Activated CD4-positive, CD25-positive, alpha-beta regulatory T cell treated with anti-CD3 and anti-CD28 coated beads, Interleukin-2, amount 50 U/mL, for 16 hours (primary cell): ENCODE measurements around the gene PXN.

Experiments used
- DNase-seq: peaks from one replicate; pipeline ENCODE4 v3.0.0-alpha.2; 2020; ENCODE audit warnings: low read depth, low spot score

The PXN gene

DNA sequence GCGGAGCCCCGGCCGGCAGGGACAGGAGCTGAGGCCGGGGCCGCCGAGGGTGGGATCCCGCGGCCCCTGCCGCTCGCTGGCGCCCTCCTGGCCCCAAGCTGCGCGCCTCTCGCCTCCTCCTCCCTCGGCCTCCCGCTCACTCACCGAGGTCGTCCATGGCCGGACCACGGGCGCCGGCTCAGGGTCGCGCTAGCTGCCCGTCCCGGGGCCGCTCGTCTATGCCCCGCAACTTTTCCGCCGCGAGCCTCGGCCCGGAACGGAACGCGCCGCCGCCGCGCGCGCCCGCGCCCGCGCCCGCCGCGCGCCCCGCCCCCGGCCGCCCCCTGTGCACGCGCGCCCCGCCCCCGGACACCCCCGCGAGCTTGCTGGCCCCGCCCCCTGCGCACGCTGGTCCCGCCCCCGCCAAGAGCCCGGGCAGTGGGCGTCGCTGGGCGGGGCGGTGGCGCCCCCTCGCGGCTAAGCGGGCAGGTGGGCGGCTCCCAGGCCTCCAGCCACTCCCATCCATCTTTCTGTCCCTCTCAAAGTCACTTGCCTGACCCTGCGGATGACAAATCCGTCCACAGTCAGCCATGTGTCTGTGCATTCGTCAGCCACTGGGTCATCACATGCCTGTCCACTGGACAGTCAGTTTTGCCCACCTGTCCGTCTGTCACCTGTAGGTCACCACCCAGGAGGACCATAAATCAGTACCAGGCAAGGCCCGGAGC is at the start of gene PXN:
Gene PXN, minus strand, starts transcription at position 258 of the 707 bp plus-strand sequence. Its CDS starts 101 bp downstream, at position 157.
- DNase-seq: peak; percentile 82

DNA sequence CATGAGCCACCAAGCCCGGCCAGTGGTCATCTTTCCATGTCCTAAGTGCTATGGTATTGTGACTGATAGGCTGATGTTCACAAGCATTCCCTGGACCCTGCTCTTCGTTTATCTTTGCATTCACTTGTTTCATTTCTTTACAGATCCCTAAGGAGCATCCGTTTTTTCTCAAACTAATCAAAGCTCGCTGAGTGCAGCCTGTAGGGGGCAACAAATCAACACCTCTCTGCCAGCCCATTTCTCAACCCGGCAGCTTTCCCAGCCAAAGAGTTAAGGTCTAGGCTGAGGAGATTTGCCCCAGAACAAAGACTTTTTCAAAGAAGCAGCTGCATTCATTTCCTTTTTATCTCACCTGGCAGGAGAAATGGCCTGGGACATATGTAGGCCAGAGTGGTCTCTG is 48.7 kb upstream of the PXN start:
- no peak for DNase-seq

DNA sequence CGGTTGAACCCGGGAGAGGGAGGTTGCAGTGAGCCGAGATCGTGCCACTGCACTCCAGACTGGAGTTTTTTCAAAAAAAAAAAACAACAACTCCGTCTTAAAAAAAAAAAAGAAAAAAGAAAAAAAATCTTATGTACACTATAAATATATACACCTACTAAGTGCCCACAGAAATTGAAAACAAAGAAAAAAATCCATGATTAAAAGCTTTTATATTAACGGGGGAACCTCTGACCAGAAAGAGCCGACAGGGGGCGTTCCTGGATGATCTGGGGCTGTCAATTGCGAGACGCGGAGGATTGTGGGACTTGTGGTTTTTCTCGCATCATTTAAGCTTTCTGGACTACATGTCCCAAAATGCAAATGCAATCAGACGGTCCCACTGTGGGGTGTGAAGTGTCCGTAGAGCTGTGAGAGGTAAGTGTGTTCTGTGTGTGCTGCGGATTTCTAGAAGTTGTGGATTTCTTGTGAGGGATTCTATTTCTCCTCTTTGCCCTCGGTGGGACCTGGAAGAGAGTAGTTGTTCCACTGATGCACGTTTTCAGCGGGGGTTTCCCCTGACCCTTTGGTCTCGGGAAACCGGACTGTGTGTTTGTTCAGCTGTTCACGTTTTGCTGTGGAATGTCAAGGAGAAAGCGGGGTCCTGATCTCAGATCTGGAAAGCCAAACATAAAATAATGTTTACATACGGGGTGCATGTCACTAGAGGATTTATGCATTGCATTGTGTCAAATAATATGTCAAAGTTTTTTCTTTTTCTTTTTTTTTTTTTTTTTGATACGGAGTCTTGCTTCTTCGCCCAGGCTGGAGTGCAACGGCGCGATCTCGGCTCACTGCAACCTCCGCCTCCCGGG is 36.7 kb upstream of the PXN start, which contains the start of gene SIRT4:
Gene SIRT4, plus strand, starts transcription at position 360 of the 854 bp plus-strand sequence. CDS start 1,241 bp downstream, outside the sequence.
- peak; percentile 84 for DNase-seq

DNA sequence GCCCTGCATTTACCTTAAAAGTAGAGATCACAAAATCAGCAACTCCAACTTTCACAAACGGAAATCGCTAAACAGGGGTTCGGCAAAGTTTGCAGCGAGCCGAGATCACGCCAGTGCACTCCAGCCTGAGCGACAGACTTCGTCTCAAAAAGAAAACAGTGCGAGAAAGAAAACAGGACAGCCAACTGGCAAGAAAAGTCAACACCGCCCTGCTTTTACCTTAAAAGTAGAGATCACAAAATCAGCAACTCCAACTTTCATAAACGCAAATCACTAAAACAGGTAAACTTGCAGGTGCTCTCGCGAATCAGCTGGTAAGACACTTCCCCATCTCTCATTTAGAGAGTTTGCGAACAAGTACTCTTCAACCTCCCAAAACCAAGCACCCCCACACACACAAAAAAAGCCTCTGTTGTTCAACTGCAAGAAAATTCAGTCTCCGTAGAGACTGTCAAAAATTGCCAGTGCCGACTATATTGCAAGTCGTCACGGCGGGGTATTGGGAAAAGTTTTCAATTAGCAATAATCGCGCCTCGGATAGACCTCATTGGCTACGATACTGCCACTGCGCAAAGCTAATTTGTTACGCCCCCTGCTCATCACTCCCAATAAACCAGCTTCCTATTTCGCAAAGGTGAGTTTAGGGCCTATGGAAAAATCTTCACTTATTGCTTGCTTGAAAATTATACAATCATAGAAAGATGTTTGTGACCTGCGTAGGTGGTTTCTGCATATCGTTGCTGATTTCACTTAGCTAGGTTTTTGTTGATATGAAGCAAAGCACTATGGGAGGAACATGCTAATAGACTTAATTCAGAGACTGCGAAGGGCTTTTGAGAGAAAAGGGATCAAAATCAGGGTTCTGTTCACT is 27.4 kb upstream of the PXN start, which contains the start of gene RNU4-1:
Gene RNU4-1, minus strand, starts transcription at position 577 of the 871 bp plus-strand sequence.
- DNase-seq: peak; percentile 66

DNA sequence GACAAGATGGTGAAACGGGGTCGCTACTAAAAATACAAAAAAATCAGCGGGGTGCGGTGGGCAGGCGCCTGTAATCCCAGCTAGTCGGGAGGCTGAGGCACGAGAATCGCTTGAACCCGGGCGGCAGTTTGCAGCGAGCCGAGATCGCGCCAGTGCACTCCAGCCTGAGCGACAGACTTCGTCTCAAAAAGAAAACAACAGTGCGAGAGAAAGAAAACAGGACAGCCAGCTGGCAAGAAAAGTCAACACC is 26.8 kb upstream of the PXN start:
- no peak for DNase-seq

DNA sequence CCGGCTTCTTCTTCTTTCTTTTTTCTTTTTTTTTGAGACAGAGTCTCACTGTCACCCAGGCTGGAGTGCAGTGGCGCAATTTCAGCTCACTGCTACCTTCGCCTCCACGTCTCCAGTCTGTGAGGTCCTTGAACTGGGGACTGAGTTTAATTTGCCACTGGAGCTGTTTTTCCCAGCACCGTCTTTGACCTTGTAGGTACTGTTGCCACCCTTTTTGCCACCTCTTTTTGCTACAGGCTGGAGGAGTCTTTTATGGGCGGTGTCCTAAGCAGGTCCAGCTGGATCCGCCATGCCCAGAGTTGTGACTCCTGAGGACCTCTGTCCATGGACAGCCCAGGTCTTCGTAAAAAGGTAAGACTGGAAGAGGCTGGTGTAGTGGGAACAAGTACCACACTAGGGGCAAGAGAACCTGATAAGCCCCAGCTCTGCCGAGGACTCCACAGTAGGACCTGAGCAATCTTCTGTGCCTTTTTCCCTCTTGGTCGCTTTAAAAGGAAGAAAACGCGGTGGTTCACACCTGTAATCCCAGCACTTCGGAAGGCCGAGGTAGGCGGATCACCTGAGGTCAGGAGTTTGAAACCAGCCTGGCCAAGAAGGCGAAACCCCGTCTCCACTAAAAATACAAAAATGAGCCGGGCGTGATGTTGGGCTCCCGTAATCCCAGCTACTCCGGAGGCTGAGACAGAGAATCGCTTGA is 25.2 kb upstream of the PXN start:
- DNase-seq: no peak

DNA sequence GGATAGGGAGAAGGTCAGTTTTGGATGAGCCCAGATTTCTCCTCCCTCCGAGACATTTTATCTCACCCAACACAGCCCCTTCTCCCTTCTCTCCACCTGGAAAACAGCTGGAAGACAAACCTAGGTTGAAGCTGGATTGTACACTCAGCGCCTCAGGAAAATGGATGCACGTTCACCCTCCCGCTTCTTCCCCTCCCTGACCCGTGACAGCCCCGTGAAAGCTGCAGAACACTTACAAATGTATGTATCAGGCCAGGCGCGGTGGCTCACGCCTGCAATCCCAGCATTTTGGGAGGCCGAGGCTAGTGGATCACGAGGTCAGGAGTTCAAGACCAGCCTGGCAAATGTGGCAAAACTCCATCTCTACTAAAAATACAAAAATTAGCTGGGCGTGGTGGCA is 22.0 kb upstream of the PXN start:
- no peak for DNase-seq

DNA sequence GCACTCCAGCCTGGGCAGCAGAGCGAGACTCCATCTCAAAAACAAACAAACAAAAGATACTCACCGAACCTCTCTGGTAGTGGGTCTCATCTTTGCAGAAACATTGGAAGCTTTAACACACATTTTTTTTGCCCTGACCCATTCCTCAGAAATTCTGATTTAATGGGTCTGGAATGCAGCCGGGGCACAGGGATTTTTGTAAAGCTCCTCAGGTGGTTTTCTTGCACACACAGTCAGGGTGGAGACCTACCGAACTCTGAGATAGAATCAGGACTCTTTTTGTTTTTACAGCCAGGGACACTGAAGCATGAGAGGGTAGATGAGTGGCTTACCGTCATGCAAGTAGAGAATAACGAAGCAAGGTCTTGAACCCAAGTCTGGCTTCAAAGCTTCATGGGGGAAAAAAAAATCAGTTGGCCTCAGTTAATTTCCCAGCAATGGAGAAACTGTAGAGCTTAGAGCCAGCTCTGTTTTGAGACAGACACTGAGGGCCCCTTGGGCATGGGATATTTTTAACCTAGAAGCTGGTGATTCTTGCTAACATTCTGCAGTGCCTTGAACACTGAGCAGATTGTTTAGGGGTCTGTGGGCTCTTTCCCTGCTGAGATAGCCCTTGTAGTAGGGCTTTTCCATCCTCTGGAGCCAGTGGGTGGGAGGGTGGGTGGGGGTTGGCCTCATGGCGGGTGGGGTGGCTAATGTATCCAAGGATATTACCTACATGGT is 21.4 kb upstream of the PXN start:
- no peak for DNase-seq

DNA sequence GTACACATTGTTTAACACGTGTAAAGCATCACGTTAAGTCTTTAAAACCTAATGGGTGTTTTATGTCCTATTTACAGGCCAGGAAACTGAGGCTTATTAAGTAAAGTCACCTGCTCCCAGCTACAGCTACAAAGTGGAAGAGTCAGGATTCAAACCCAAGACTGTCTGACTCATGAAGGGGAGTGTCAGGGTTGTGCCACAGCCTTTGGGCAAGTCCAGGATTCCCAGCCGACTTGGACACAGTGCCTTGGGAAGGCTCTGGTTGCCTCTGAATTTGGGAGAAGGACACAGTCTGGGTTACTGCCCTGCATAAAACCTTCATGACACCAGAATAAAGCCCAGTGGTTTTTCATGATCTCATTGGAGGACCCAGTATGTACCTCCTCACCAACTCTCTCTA is 18.9 kb upstream of the PXN start:
- DNase-seq: no peak

DNA sequence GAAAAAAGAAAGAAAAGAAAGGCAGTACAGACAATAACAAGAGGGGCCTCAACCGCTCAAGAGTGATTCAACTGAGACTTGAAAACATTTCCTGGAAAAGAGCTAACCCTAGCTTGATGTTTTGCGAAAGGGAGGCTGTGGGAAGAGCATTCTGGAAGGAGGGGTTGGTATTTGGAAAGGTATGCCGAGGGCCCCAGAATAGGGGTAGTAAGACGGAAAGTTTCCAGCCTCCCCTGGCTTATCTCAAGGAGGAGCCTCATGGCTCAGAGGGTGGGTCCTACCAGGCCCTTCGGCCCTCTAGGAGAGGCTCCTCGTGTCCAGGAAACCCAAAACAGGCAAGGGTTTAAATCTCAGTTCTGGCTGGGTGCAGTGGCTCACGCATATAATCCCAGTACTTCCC is 17.8 kb upstream of the PXN start:
- DNase-seq: no peak

DNA sequence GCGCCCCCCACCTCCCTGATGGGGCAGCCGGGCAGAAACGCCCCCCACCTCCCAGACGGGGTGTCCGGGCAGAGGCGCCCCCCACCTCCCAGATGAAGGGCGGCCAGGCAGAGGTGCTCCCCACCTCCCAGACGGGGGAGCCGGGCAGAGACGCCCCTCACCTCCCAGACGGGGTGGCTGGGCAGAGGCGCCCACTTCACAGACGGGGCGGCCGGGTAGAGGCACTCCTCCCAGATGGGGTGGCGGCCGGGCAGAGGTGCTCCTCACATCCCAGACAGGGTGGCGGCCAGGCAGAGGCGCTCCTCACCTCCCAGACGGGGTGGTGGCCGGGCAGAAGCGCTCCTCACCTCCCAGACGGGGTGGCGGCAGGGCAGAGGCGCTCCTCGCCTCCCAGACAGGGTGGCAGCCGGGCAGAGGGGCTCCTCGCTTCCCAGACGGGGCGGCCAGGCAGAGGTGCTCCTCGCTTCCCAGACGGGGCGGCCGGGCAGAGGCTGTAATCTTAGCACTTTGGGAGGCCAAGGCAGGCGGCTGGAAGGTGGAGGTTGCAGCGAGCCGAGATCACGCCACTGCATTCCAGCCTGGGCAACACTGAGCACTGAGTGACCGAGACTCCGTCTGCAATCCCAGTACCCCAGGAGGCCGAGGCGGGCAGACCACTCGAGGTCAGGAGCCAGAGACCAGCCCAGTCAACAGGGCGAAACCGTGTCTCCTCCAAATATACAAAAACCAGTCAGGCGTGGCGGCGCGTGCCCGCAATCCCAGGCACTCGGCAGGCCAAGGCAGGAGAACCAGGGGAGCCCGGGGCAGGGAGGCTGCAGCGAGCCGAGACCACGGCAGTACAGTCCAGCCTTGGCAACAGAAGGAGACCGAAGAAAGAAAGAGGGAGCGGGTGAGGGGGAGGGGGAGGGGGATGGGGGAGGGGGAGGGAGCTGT is 12.9 kb upstream of the PXN start:
- DNase-seq: no peak

DNA sequence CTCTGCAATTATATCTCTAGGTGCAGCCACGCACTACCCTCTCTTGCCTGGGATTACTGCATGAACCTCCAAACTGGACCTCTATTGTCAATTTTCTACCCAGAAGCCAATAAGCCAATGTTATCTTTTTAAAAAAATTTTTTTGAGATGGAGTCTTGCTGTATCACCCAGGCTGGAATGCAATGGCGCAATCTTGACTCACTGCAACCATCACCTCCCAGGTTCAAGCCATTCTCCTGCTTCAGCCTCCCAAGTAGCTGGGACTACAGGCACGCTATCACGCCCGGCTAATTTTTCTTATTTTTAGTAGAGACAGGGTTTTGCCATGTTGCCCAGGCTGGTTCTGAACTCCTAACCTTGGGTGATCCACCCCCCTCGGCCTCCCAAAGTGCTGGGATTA is 11.2 kb upstream of the PXN start:
- DNase-seq: no peak

DNA sequence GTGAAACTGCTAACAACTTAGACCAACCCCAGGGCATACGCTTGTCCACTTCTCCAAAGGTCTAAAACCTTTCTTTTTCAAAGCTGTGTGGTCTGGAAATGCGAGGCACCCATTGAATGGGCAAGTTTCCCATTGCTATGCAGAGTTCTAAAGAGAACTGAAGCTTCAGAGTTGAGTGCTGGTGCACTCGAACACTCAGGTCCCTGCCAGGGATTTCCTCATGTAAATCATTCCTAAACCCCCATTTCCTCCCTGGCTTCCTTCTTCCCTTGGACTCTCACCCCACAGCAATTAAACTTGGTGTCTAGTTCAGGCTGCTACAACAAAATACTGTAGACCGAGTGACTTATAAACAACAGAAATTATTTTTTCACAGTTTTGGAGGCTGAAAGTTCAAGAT is 2.2 kb upstream of the PXN start:
- DNase-seq: no peak

DNA sequence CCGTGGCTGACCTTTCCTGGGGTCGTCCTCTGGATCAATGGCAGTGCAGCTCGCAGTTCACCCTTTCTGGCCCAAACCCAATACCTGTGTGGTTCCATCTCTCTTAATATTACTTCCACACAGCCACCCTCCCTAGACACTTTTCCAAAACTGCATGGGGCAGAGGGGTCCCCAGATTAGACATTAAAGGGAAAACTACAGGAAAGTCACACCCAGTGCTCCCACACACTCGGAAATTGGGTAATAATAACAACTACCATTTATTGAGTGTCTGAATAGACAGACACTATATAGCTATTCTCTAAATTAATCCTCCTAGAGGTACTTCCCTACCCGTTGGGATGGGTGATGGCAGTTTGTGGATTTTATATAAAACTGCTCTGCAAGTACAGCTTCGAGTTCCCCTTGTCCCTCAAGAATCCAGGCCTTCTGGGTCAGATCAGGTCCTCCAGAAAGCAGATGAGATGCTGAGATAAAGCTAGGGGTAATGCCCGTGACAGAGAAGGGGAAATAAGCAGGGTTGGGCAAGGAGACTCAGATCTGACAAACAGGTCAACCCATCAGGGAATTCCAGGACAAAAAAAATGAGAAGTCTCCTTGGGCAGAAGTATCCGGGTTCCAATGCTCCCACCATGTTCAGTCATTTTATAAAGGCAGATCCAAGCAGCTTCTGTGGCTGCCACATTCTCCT is 795 bp upstream of the PXN start:
- DNase-seq: no peak

DNA sequence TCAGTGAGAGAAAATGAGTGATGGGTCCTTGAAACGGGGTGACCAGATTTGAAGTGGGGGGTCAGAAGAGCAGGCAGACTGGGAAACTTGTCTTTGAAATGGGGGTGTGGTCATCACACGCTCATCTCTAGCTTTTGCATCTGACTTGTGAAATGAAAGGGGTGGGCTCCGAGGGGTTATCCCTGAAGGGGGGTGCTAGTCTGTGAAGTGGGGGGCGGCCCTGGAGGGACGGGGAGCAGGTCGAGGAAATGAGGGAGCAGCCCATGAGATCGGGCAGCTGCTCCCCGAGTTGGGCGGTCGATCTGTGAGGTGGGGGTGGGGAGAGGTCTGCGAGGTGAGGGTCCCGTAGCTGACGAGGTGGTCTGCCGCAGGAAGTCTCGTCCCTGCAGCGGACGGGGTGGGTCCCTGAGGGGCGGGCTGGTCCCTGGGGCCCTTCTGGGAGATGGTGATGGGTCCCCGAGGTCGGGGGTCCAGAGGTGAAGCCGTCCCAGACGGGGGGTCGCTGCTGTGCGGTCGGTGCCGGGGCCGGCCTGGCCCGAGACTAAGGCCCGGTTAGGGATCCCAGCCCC is 542 bp downstream of the PXN start:
- DNase-seq: no peak

DNA sequence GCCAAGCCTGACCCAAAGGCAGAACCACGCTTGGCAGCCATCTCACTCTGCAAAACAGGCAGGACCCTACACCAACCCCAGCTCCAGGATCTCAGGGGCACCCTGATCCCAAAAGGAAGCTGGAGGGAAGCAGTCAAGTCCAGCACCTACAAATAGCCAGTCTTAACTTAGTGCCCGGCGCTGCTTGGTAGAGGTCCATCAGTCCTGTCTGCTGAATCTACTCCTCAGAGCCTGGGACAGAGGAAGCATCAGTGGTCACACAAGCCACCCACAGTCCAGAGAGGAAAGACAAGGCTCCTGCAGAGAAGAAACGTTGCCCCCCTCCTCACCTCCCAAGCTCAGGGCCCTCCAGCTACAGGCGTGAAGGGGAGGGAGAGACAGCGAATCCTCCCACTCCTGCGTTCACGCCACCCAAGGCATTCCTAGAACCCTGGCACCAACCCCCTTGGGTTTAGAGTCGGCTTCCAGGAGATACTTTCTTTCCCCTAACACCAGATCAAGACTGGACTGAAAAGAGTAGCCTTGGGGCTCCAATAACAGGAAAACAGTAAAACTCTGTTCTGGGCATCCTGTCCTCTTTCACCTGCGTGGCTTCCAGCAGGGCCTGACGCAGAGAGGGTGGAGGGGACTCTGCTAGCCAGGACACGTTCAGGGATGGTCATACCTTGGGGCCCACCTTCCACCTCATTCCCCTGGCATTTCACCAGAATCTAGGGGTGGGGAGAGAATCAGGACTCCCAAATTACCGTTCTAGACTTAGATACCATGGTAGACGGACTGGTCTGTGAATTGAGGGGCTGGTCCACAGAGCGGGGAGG is 1.2 kb downstream of the PXN start:
- no peak for DNase-seq

DNA sequence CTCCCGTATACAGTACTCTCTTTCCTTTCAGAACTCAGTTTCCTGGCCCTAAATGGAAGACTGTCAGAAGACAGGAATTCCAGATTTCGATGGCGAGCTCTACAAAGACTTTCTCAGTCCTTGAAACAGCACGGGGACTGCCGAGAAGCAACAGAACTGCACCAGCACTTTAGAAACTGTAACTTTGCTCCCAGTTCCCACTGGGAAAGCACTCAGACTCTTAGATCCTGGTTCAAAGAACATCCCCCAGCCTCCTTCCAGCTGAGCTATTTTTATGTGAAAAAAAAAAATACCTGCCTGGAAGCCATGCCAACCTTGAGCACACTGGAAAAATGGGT is 1.8 kb downstream of the PXN start:
- no peak for DNase-seq
